PC-3 (cell line): ENCODE data around the gene FOXK1. TPM values are rescaled to one million over a fixed set of nuclear protein-coding genes. Genes with fewer than 3 reads are reported as not detected.

Experiments used
- ATAC-seq: fragments of 200-7000 bp; cut with Tn5 transposase; 2 replicates; pipeline ENCODE4 v1.9.1; 2020; ENCODE audit warnings: mild to moderate bottlenecking, moderate library complexity
- BruUV-seq: library from RNA; stranded (reverse); fragments of 400-500 nt; replicated peaks from 2 replicates; lab custom pipeline; 2021; lab: Mats Ljungman, UMichigan
- CTCF ChIA-PET: fragments of 300-600 bp; sonication (Branson Sonifier 250); formaldehyde crosslinking; loops from one replicate; lab custom pipeline; 2022; ENCODE audit warnings: antibody characterized with exemption; lab: Charles Lee
- POLR2A ChIA-PET: fragments of 300-600 bp; sonication (Branson Sonifier 250); formaldehyde crosslinking; loops from one replicate; lab custom pipeline; 2022; ENCODE audit warnings: antibody characterized with exemption; ENCODE audit not compliant: unreplicated experiment; lab: Charles Lee
- DNase-seq: peaks from one replicate; pipeline ENCODE4 v3.0.0-alpha.2; 2015
- H2AFZ ChIP-seq: fragments of 300-600 bp; sonication (generic); 2 replicates; pipeline ENCODE4 v1.6.0; 2016; ENCODE audit warnings: antibody characterized with exemption, low read length
- H3F3A ChIP-seq: fragments of 300-600 bp; sonication (generic); one replicate; pipeline ENCODE4 v1.6.0; 2017; ENCODE audit warnings: antibody characterized with exemption, low read length, control low read depth, mild to moderate bottlenecking; ENCODE audit not compliant: unreplicated experiment
- H3K27ac ChIP-seq: fragments of 300-600 bp; sonication (generic); 2 replicates; pipeline ENCODE4 v1.5.1; 2016; ENCODE audit warnings: mild to moderate bottlenecking, low read length
- H3K27me3 ChIP-seq: fragments of 300-600 bp; sonication (generic); 2 replicates; pipeline ENCODE4 v1.6.1; 2016; ENCODE audit warnings: low read length, mixed read lengths
- H3K36me3 ChIP-seq: fragments of 300-600 bp; sonication (generic); 2 replicates; pipeline ENCODE4 v1.6.1; 2016; ENCODE audit warnings: low read depth, mixed run types, low read length, mixed read lengths
- H3K4me1 ChIP-seq: fragments of 300-600 bp; sonication (generic); 2 replicates; pipeline ENCODE4 v1.5.1; 2016; ENCODE audit warnings: low read length; ENCODE audit not compliant: insufficient read depth
- H3K4me2 ChIP-seq: fragments of 300-600 bp; sonication (generic); 2 replicates; pipeline ENCODE4 v1.6.0; 2016; ENCODE audit warnings: low read length
- H3K4me3 ChIP-seq: fragments of 300-600 bp; sonication (generic); 2 replicates; pipeline ENCODE4 v1.5.1; 2016; ENCODE audit warnings: mild to moderate bottlenecking, low read length, mixed read lengths
- H3K79me2 ChIP-seq: fragments of 300-600 bp; sonication (generic); 2 replicates; pipeline ENCODE4 v1.6.1; 2017; ENCODE audit warnings: low read length, mixed read lengths
- H3K9ac ChIP-seq: fragments of 300-600 bp; sonication (generic); 2 replicates; pipeline ENCODE4 v1.6.0; 2016; ENCODE audit warnings: mild to moderate bottlenecking, low read length
- H3K9me2 ChIP-seq: fragments of 300-600 bp; sonication (generic); replicated peaks from 2 replicates; pipeline ENCODE4 v1.6.1; 2016; ENCODE audit warnings: mixed run types, low read length, mixed read lengths
- H3K9me3 ChIP-seq: fragments of 300-600 bp; sonication (generic); 2 replicates; pipeline ENCODE4 v1.6.1; 2016; ENCODE audit warnings: low read length, mixed read lengths
- H4K20me1 ChIP-seq: fragments of 300-600 bp; sonication (generic); 2 replicates; pipeline ENCODE4 v1.6.1; 2016; ENCODE audit warnings: low read length, mixed read lengths
- EZH2 ChIP-seq: fragments of 300-600 bp; sonication (generic); IDR thresholded peaks from one replicate; pipeline ENCODE4 v1.6.1; 2017; ENCODE audit warnings: antibody characterized with exemption, mild to moderate bottlenecking, low read length; ENCODE audit not compliant: unreplicated experiment
- EZH2phosphoT487 ChIP-seq: fragments of 300-600 bp; sonication (generic); IDR thresholded peaks from 2 replicates; pipeline ENCODE4 v1.6.1; 2018; ENCODE audit warnings: mild to moderate bottlenecking, antibody characterized with exemption, low read length, borderline replicate concordance
- intact Hi-C: fragments of 100-400 bp; cut with micrococcal nuclease; formaldehyde crosslinking; loops from 2 replicates; pipeline ENCODE4 v1.9.0; 2023
- microRNA-seq: library from miRNA; unstranded; fragments of <30 nt; microRNA quantifications from one replicate; pipeline ENCODE4 v1.1.0, GENCODE V29; 2020; ENCODE audit not compliant: unreplicated experiment
- total RNA-seq: library from RNA; depleted of rRNA; stranded (reverse); fragments of >200 nt; gene quantifications from 2 replicates; pipeline ENCODE4 v1.2.3, GENCODE V29; 2014; rRNA removed
- TF ChIP-seq, protein P1 (sequence below): fragments of 300-600 bp; sonication (generic); conservative IDR thresholded peaks from 2 replicates; pipeline ENCODE4 v1.5.1; 2017; ENCODE audit warnings: antibody characterized with exemption, low read depth, mild to moderate bottlenecking, low read length

The FOXK1 gene
- total RNA-seq, 1 experiment from 2014 or later: 13.2 TPM

DNA sequence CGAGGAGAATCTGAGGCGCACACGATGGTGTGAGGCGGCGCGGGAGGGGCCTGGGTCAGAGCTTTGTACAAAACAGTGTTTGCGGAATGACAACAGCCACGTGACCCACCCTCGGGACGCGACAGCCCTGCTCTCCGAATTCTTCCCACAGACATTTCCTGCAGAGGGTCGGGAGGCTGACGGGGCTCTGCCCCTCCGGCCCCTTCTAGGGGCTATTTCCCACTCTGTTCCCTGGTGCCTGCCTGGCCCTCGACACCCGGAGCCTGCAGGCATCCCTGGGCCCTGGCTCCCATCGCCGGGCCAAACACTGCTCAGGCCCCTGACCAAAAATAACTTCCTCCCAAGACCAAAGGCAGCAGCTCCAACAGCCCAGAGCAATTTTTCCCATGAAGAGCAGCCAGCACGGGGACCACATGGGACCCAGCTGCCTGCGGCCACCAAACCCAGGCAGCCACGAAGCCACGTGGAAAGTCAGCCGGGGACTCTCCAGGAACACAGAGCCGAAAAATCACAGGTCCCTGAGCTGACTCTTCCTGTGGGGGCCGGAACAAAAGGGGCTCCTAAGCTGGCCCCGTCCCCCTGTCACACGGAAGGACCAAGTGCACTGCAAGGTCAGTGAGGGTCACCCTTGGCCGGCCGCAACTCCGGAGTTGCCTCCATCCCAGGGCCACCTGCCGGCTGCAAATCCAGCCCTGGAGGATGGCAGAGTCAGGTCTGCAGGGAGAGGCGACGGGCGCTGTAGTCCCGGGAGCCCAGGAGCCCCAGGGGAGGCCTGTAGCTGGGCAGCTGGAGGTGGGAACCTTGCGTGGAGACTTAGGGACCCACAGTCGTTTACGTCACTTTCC is 137.7 kb downstream of the FOXK1 start:
- no peak for ATAC-seq
- Histone ChIP-seq H3K9ac (no peak overlapping the region), H3K9me2 (no peaks in the 10 kb centered on the region), H3K4me3 (no peak overlapping the region), H3F3A (no peaks in the 10 kb centered on the region), H3K27ac (no peak overlapping the region), H4K20me1 (no peaks in the 10 kb centered on the region), H3K36me3 (no peaks in the 10 kb centered on the region), H3K27me3 (no peaks in the 10 kb centered on the region), H3K79me2 (no peaks in the 10 kb centered on the region), H3K9me3 (no peaks in the 10 kb centered on the region), H3K4me2 (no peak overlapping the region), H3K4me1 (no peaks in the 10 kb centered on the region), H2AFZ (no peak overlapping the region)
- CTCF ChIA-PET: no interaction called here
- POLR2A ChIA-PET: no interaction called here
- no peak for DNase-seq
- BruUV-seq: no TSS peak
- no peak for TF ChIP-seq EZH2
- TF ChIP-seq, protein P1, sequence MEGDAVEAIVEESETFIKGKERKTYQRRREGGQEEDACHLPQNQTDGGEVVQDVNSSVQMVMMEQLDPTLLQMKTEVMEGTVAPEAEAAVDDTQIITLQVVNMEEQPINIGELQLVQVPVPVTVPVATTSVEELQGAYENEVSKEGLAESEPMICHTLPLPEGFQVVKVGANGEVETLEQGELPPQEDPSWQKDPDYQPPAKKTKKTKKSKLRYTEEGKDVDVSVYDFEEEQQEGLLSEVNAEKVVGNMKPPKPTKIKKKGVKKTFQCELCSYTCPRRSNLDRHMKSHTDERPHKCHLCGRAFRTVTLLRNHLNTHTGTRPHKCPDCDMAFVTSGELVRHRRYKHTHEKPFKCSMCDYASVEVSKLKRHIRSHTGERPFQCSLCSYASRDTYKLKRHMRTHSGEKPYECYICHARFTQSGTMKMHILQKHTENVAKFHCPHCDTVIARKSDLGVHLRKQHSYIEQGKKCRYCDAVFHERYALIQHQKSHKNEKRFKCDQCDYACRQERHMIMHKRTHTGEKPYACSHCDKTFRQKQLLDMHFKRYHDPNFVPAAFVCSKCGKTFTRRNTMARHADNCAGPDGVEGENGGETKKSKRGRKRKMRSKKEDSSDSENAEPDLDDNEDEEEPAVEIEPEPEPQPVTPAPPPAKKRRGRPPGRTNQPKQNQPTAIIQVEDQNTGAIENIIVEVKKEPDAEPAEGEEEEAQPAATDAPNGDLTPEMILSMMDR: no peak
- TF ChIP-seq EZH2phosphoT487: no peak
- intact Hi-C loops: no loop called here

DNA sequence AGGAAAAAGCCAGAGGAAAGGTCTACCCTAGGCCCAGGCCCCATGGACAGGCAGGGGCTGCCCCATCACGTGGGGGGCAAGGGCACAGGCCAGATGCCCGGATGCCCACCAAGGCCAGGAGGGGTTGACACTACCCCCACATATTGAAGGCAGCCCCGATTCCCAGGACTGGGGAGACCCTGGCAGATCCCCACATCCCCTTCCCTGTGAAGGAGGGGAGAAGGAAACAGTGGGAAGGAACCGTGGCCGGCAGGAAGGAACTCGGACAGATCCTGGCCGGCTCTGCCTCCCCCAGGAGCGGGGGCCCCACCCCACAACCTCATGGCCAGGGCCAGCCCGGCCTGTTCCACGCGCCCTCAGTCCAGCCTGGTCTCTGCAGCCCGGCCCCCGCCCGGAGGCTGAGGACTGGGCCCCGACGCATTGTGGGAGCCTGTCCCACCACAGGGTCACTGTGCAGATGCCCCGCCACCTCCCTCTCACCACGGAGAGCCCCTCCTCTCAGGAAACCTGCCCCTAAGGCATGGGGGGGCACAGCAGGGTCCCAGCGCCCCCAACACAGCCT is 138.4 kb downstream of the FOXK1 start:
- Histone ChIP-seq H3K9ac (no peak overlapping the region), H4K20me1 (no peaks in the 10 kb centered on the region), H3K4me3 (no peak overlapping the region), H2AFZ (no peak overlapping the region), H3F3A (no peaks in the 10 kb centered on the region), H3K27ac (no peak overlapping the region), H3K9me2 (no peaks in the 10 kb centered on the region), H3K27me3 (no peaks in the 10 kb centered on the region), H3K79me2 (no peaks in the 10 kb centered on the region), H3K4me1 (no peaks in the 10 kb centered on the region), H3K9me3 (no peaks in the 10 kb centered on the region), H3K4me2 (no peak overlapping the region), H3K36me3 (no peaks in the 10 kb centered on the region)
- intact Hi-C loops: no loop called here
- no peak for ATAC-seq
- CTCF ChIA-PET: no interaction called here
- POLR2A ChIA-PET: no interaction called here
- no peak for DNase-seq
- no TSS peak for BruUV-seq
- TF ChIP-seq EZH2 (no peak), EZH2phosphoT487 (no peak)
- TF ChIP-seq, protein P1: no peak

Small RNA genes within 50 kb of the gene (microRNA-seq; reads per million reads assigned to microRNA genes)
- not detected for gene MIR4656

Other genes with a start within 250 kb of the FOXK1 start
- 36.6 and 59.3 TPM in 2 replicates for gene AP5Z1, start 93.3 kb downstream of the FOXK1 start, total RNA-seq
- 0.29 and 0.40 TPM in 2 replicates for gene PAPOLB, start 179.7 kb downstream of the FOXK1 start, total RNA-seq
- gene RADIL, start 201.4 kb downstream of the FOXK1 start, total RNA-seq: 5.6 and 9.3 TPM in 2 replicates